GM12878 (cell line): ENCODE results near the gene MGRN1. TPM values are rescaled to one million over a fixed set of nuclear protein-coding genes. Genes with fewer than 3 reads are reported as not detected.
A peak's percentile ranks its signal among the peaks of the same experiment; 100 is the strongest.

Experiments used
- BCL3 ChIP-seq: IDR thresholded peaks from 2 replicates; pipeline ENCODE4 v1.6.1; 2011; ENCODE audit warnings: borderline replicate concordance, low read depth, mild to moderate bottlenecking, moderate library complexity, low read length; ENCODE audit not compliant: insufficient read depth, poor library complexity, severe bottlenecking
- CTCF ChIP-seq, 3 experiments: IDR thresholded peaks in 2 of 3; conservative IDR thresholded peaks in 1 of 3; 2 replicates each; pipeline ENCODE4 v1.5.1; 2011; ENCODE audit warnings: low read depth in 3 of 3, low read length in 3 of 3, mild to moderate bottlenecking in 3 of 3, control low read depth in 2 of 3, moderate library complexity in 2 of 3, inconsistent platforms in 1 of 3, mixed read lengths in 1 of 3; ENCODE audit not compliant: control insufficient read depth in 2 of 3, insufficient read depth in 1 of 3; ENCODE audit errors: extremely low read depth in 1 of 3
- FOXK2 ChIP-seq: fragments of 450-650 bp; IDR thresholded peaks from 2 replicates; pipeline ENCODE4 v1.6.1; 2017; ENCODE audit warnings: mild to moderate bottlenecking, moderate library complexity
- HDAC6 ChIP-seq: fragments of 200-600 bp; sonication (generic); IDR thresholded peaks from one replicate; pipeline ENCODE4 v1.8.0; 2017; ENCODE audit warnings: antibody characterized with exemption; ENCODE audit not compliant: unreplicated experiment
- JUNB ChIP-seq: IDR thresholded peaks from 2 replicates; pipeline ENCODE4 v1.6.1; 2016; ENCODE audit warnings: antibody characterized with exemption, mild to moderate bottlenecking
- JUND ChIP-seq: IDR thresholded peaks from 2 replicates; pipeline ENCODE4 v1.6.1; 2012; ENCODE audit warnings: low read depth, mild to moderate bottlenecking, low read length, improper control_type of control experiment, moderate library complexity
- PML ChIP-seq: IDR thresholded peaks from 2 replicates; pipeline ENCODE4 v1.6.1; 2012; ENCODE audit warnings: low read length, inconsistent platforms
- SMAD5 ChIP-seq: IDR thresholded peaks from 2 replicates; pipeline ENCODE4 v1.6.1; 2016; ENCODE audit warnings: antibody characterized with exemption, low read depth
- ZBED1 ChIP-seq: IDR thresholded peaks from 2 replicates; pipeline ENCODE4 v1.6.1; 2016; ENCODE audit warnings: borderline replicate concordance
- ZNF384 ChIP-seq: IDR thresholded peaks from 2 replicates; pipeline ENCODE4 v1.6.1; 2012; ENCODE audit warnings: low read depth, mild to moderate bottlenecking, low read length, improper control_type of control experiment, borderline replicate concordance
- ZZZ3 ChIP-seq: IDR thresholded peaks from 2 replicates; pipeline ENCODE4 v1.6.1; 2011; ENCODE audit warnings: low read depth; ENCODE audit not compliant: control insufficient read depth, insufficient read length
- polyA plus RNA-seq, 11 experiments: library from polyadenylated mRNA; depleted of rRNA in 4 of 11; unstranded in 6 of 11; stranded (reverse) in 5 of 11; fragments of >200 nt; fragmentation: Nextera tagmentation in 4 of 11; fragmentation: Illumina TruSeq in 1 of 11; extraction: Ambion mirVana in 4 of 11; extraction: Trizol in 1 of 11; gene quantifications; 1 replicate in 1 of 11; 2 replicates in 10 of 11; pipeline versions ENCODE4 v1.2.1 to v1.2.3, GENCODE V29; 2011 to 2016; ENCODE audit warnings: inconsistent platforms in 2 of 11, missing spikeins in 2 of 11, low read depth in 1 of 11
- total RNA-seq, 4 experiments: library from RNA; depleted of rRNA in 3 of 4; stranded (reverse); fragments of >200 nt in 3 of 4; fragmentation: Illumina TruSeq in 1 of 4; extraction: Trizol in 1 of 4; gene quantifications; 2 replicates each; pipeline versions ENCODE4 v1.2.1 to v1.2.3, GENCODE V29; 2013 to 2021

Gene MGRN1
- total and polyA plus RNA-seq, 10 of the 15 experiments (the other 5 are each of a cell fraction or from before 2014, with no cell fraction given): 0.35 to 86.7 (median 14.6) TPM

- TF ChIP-seq SMAD5: peak; percentile 73
- TF ChIP-seq ZNF384: no peak
- TF ChIP-seq CTCF (IDR thresholded peaks at IDR 0.05 in 2 of 3, conservative IDR thresholded peaks at IDR 0.05 in 1 of 3; ENCODE audit: control insufficient read depth in 2 of 3, extremely low read depth in 1 of 3, insufficient read depth in 1 of 3, low read depth in 3 of 3, low read length in 3 of 3): peak; percentile 44 to 68 (median 46)
- no peak for TF ChIP-seq HDAC6
- peak; percentile 77; the same call in 1 of the 2 replicates for TF ChIP-seq FOXK2
- TF ChIP-seq JUNB: no peak
- TF ChIP-seq BCL3: peak; percentile 17
- TF ChIP-seq PML: no peak; the same call in 1 of the 2 replicates
- TF ChIP-seq JUND: no peak
- TF ChIP-seq ZZZ3: no peak
- no peak for TF ChIP-seq ZBED1
Measured at GRCh38 chr16:4616047-4616811, 8.4 kb upstream of the MGRN1 start (continued).
